HepG2 (cell line): ENCODE data around the gene GJB6. TPM values are rescaled to one million over a fixed set of nuclear protein-coding genes. Genes with fewer than 3 reads are reported as not detected.

ENCODE experiments used
- ATAC-seq: fragments of 200-7000 bp; cut with Tn5 transposase; 3 replicates; pipeline ENCODE4 v1.9.1; 2020; ENCODE audit warnings: mild to moderate bottlenecking, moderate library complexity
- BruUV-seq: library from RNA; stranded (reverse); fragments of 400-500 nt; replicated peaks from 2 replicates; lab custom pipeline; 2021; lab: Mats Ljungman, UMichigan
- CTCF ChIA-PET: fragments of 300-600 bp; formaldehyde crosslinking; extraction: SDS; loops from one replicate; lab custom pipeline; 2021; ENCODE audit warnings: low total read pairs, inconsistent platforms, low intra/inter-chr PET ratio; lab: Yijun Ruan, JAX
- POLR2A ChIA-PET: fragments of 350-600 bp; sonication (Branson Sonifier 250); formaldehyde crosslinking; loops from one replicate; lab custom pipeline; 2020; ENCODE audit warnings: antibody characterized with exemption, inconsistent platforms; lab: Yijun Ruan, JAX
- DNase-seq: peaks from one replicate; pipeline ENCODE4 v3.0.0-alpha.2; 2015; ENCODE audit warnings: low spot score
- FAIRE-seq: peaks from 3 replicates; lab custom pipeline; 2011; peaks lifted over from hg19 to GRCh38; lab: Jason Lieb, UNC
- H2AFZ ChIP-seq: one replicate; pipeline ENCODE4 v1.6.1; 2011; ENCODE audit warnings: low read length, inconsistent platforms
- H3K27ac ChIP-seq: fragments of 300-600 bp; 3 replicates; pipeline ENCODE4 v1.8.0; 2011; ENCODE audit warnings: mixed run types, mild to moderate bottlenecking, mixed read lengths, low read length, inconsistent platforms; ENCODE audit not compliant: insufficient read depth; ENCODE audit errors: extremely low read length
- H3K27me3 ChIP-seq, 2 experiments: fragments of 200-600 bp in 1 of 2; 2 replicates in 1 of 2; 3 replicates in 1 of 2; pipeline versions ENCODE4 v1.6.0 to v1.8.0; 2011; ENCODE audit warnings: low read length in 2 of 2, mild to moderate bottlenecking in 2 of 2, moderate library complexity in 2 of 2, inconsistent platforms in 1 of 2; ENCODE audit not compliant: insufficient read depth in 2 of 2, control insufficient read depth in 1 of 2
- H3K36me3 ChIP-seq, 2 experiments: fragments of 200-600 bp in 1 of 2; replicated peaks in 1 of 2; 2 replicates in 1 of 2; 3 replicates in 1 of 2; pipeline versions ENCODE4 v1.5.1 to v1.8.0; 2011; ENCODE audit warnings: low read length in 2 of 2, inconsistent platforms in 1 of 2; ENCODE audit not compliant: insufficient read depth in 2 of 2, control insufficient read depth in 1 of 2
- H3K4me1 ChIP-seq: 2 replicates; pipeline ENCODE4 v1.5.1; 2012; ENCODE audit warnings: low read length, inconsistent platforms; ENCODE audit not compliant: insufficient read depth
- H3K4me2 ChIP-seq: 2 replicates; pipeline ENCODE4 v1.6.0; 2011; ENCODE audit warnings: low read depth, low read length, inconsistent platforms
- H3K4me3 ChIP-seq, 3 experiments: fragments of 200-600 bp in 1 of 3; sonication (generic), shearing (Covaris generic) in 1 of 3; replicated peaks in 1 of 3; 2 replicates each; pipeline ENCODE4 v1.5.1; 2011 to 2016; ENCODE audit warnings: low read length in 3 of 3, inconsistent platforms in 2 of 3, low read depth in 2 of 3, mild to moderate bottlenecking in 2 of 3, control low read depth in 1 of 3, mixed read lengths in 1 of 3; ENCODE audit not compliant: insufficient read depth in 1 of 3
- H3K79me2 ChIP-seq: one replicate; pipeline ENCODE4 v1.6.1; 2011; ENCODE audit warnings: low read length, inconsistent platforms; ENCODE audit not compliant: insufficient read depth
- H3K9ac ChIP-seq: 2 replicates; pipeline ENCODE4 v1.6.0; 2011; ENCODE audit warnings: mild to moderate bottlenecking, low read depth, low read length, inconsistent platforms; ENCODE audit not compliant: insufficient read depth
- H3K9me3 ChIP-seq: 2 replicates; pipeline ENCODE4 v1.5.1; 2012; ENCODE audit warnings: mild to moderate bottlenecking, low read length
- H4K20me1 ChIP-seq: 2 replicates; pipeline ENCODE4 v1.6.0; 2011; ENCODE audit warnings: inconsistent platforms, mild to moderate bottlenecking, low read length, moderate library complexity; ENCODE audit not compliant: insufficient read depth
- CHD4 ChIP-seq: fragments of 200-600 bp; sonication (generic); IDR thresholded peaks from 2 replicates; pipeline ENCODE4 v1.7.0; 2017; ENCODE audit warnings: mild to moderate bottlenecking, low read length, borderline replicate concordance
- ETS1 ChIP-seq: sonication (generic); formaldehyde crosslinking; IDR thresholded peaks from 2 replicates; pipeline ENCODE4 v1.4.0; 2020; ENCODE audit warnings: missing genetic modification reagents
- GATAD1 ChIP-seq: IDR thresholded peaks from 2 replicates; pipeline ENCODE4 v1.6.1; 2016; ENCODE audit warnings: missing genetic modification reagents, missing compliant biosample characterization
- GPBP1L1 ChIP-seq: sonication (generic); formaldehyde crosslinking; IDR thresholded peaks from 2 replicates; pipeline ENCODE4 v1.5.0; 2020; ENCODE audit warnings: mild to moderate bottlenecking, missing genetic modification reagents
- MAFF ChIP-seq: IDR thresholded peaks from 2 replicates; pipeline ENCODE4 v1.6.1; 2011; ENCODE audit warnings: low read depth, low read length, improper control_type of control experiment
- NFATC3 ChIP-seq: sonication (generic); formaldehyde crosslinking; IDR thresholded peaks from 2 replicates; pipeline ENCODE4 v1.5.1; 2020; ENCODE audit warnings: mild to moderate bottlenecking, missing genetic modification reagents
- NFE2 ChIP-seq: sonication (generic); formaldehyde crosslinking; IDR thresholded peaks from 2 replicates; pipeline ENCODE4 v1.4.0; 2020; ENCODE audit warnings: missing genetic modification reagents
- NPAS2 ChIP-seq: sonication (generic); formaldehyde crosslinking; IDR thresholded peaks from 2 replicates; pipeline ENCODE4 v1.8.0; 2022; ENCODE audit warnings: mild to moderate bottlenecking, missing genetic modification reagents, borderline replicate concordance
- NR2F6 ChIP-seq, 2 experiments: IDR thresholded peaks; 2 replicates each; pipeline ENCODE4 v1.6.1; 2016; ENCODE audit warnings: antibody characterized with exemption in 1 of 2, mild to moderate bottlenecking in 1 of 2
- PAF1 ChIP-seq: IDR thresholded peaks from 2 replicates; pipeline ENCODE4 v1.6.1; 2016; ENCODE audit warnings: missing genetic modification reagents, missing compliant biosample characterization
- TEAD2 ChIP-seq: sonication (generic); formaldehyde crosslinking; IDR thresholded peaks from 2 replicates; pipeline ENCODE4 v1.9.0; 2021; ENCODE audit warnings: missing genetic modification reagents
- TOPORS ChIP-seq: sonication (generic); formaldehyde crosslinking; IDR thresholded peaks from 2 replicates; pipeline ENCODE4 v1.8.0; 2023; ENCODE audit warnings: mild to moderate bottlenecking, missing genetic modification reagents
- UBTF ChIP-seq: sonication (generic); formaldehyde crosslinking; IDR thresholded peaks from 2 replicates; pipeline ENCODE4 v1.4.0; 2020; ENCODE audit warnings: mild to moderate bottlenecking, missing genetic modification reagents
- ZBTB20 ChIP-seq: sonication (generic); formaldehyde crosslinking; IDR thresholded peaks from 2 replicates; pipeline ENCODE4 v1.8.1; 2023; ENCODE audit warnings: missing genetic modification reagents, low read depth, mild to moderate bottlenecking, borderline replicate concordance
- ZBTB34 ChIP-seq: sonication (generic); formaldehyde crosslinking; IDR thresholded peaks from 2 replicates; pipeline ENCODE4 v1.8.0; 2022; ENCODE audit warnings: mild to moderate bottlenecking, missing genetic modification reagents
- ZC3H13 ChIP-seq: sonication (generic); formaldehyde crosslinking; IDR thresholded peaks from 2 replicates; pipeline ENCODE4 v1.8.1; 2023; ENCODE audit warnings: mild to moderate bottlenecking, missing genetic modification reagents, moderate library complexity
- ZNF484 ChIP-seq: sonication (generic); formaldehyde crosslinking; IDR thresholded peaks from 2 replicates; pipeline ENCODE4 v1.5.1; 2020; ENCODE audit warnings: mild to moderate bottlenecking, low read depth, missing genetic modification reagents, borderline replicate concordance
- WGBS: methylation state at CpG from one replicate; pipeline ENCODE4 v1.1.6; 2017; ENCODE audit warnings: low lambda C conversion rate; 5-methylcytosine and 5-hydroxymethylcytosine counted together
- in situ Hi-C: cut with HindIII; loops from 2 replicates; pipeline ENCODE4 v1.10.0; 2017; ENCODE audit warnings: low pct_unique_long_range_greater_than_20kb; ENCODE audit not compliant: extremely low pct_ligation_motif_present
- intact Hi-C: fragments of 100-400 bp; cut with micrococcal nuclease; formaldehyde crosslinking; loops from one replicate; pipeline ENCODE4 v1.10.0; 2022; ENCODE audit not compliant: unreplicated experiment
- polyA plus RNA-seq, 8 experiments: library from polyadenylated mRNA; depleted of rRNA in 3 of 8; stranded (reverse) in 7 of 8; unstranded in 1 of 8; fragments of >200 nt; fragmentation: Illumina TruSeq in 4 of 8; extraction: Trizol in 4 of 8; gene quantifications; 2 replicates each; pipeline versions ENCODE4 v1.2.1 to v1.2.3, GENCODE V29; 2011 to 2016; ENCODE audit warnings: low read depth in 4 of 8, missing spikeins in 1 of 8, mixed read lengths in 1 of 8; ENCODE audit not compliant: insufficient read depth in 1 of 8
- total RNA-seq, 5 experiments: library from RNA; depleted of rRNA; stranded (reverse); fragments of >200 nt; fragmentation: Illumina TruSeq; extraction: Trizol; gene quantifications; 2 replicates each; pipeline ENCODE4 v1.2.3, GENCODE V29; 2016; ENCODE audit warnings: low read depth in 1 of 5

GJB6 gene
- total and polyA plus RNA-seq, 2 of the 13 experiments (the other 11 are each of a cell fraction or from before 2014, with no cell fraction given): not detected

DNA sequence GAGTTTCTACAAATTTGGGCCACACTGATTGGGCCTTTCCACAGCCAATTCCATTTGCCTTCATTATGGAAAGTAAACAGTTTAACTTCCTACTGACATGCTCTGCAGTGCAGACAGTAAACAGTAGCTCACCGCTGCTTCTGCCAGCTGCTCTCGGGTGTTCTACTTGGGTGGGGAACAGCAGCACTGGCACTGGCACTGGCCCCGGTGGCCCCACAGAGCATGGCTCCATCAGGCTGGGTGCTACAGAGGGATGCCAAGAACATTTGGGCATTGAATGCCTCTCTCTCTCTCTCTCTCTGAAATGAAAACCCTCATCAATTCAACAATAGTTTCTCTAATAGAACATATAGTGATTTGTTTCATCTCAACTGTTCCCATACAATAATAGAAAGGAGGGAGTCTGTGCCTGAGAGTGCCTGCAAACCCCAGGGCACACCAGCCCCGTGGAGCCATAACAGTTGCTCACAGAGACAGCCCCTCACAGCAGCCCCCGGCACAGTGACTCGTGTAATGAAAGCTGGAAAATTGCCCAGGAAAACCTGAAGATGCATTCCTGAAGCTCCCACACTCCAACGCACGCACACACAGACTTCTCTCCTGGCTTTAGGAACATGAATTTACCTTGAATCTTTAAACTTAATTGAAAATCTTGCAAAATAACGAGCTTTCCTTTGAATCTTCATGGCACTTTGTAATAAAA lies 38.2 kb upstream of the GJB6 start:
- no peak overlapping the region for H3K4me3 ChIP-seq
- H3K27me3 ChIP-seq: no peaks in the 10 kb centered on the region; a peak in 1 of 5 replicates
- H3K79me2 ChIP-seq: no peaks in the 10 kb centered on the region
- DNase-seq: no peak
- H3K27ac ChIP-seq: no peak overlapping the region
- H3K4me1 ChIP-seq: no peaks in the 10 kb centered on the region
- H3K36me3 ChIP-seq: no peaks in the 10 kb centered on the region
- H3K9ac ChIP-seq: no peak overlapping the region
- in situ Hi-C loops (no loop called here), intact Hi-C loops (no loop called here)
- ChIA-PET CTCF (no interaction called here), POLR2A (no interaction called here)
- no peak for ATAC-seq
- TF ChIP-seq ETS1 (CRISPR knock-in tag): no peak
- TF ChIP-seq TEAD2 (CRISPR knock-in tag): no peak
- TF ChIP-seq ZNF484 (CRISPR knock-in tag): no peak
- TF ChIP-seq NR2F6 (IDR thresholded peaks at IDR 0.05): no peak
- no peak for TF ChIP-seq NR2F6 (CRISPR knock-in tag; IDR thresholded peaks at IDR 0.05)
- TF ChIP-seq MAFF: no peak
- TF ChIP-seq GPBP1L1 (CRISPR knock-in tag): no peak
- no peak for TF ChIP-seq TOPORS
- TF ChIP-seq PAF1 (CRISPR knock-in tag): no peak
- TF ChIP-seq ZBTB34 (CRISPR knock-in tag): no peak
- no peak for TF ChIP-seq CHD4
- TF ChIP-seq ZC3H13: no peak
- no peak for TF ChIP-seq NFATC3
- TF ChIP-seq UBTF (CRISPR knock-in tag): no peak
- no peak for TF ChIP-seq NPAS2 (CRISPR knock-in tag)
- no peak for TF ChIP-seq GATAD1 (CRISPR knock-in tag)
- no peak for TF ChIP-seq NFE2 (CRISPR knock-in tag)
- no peak for TF ChIP-seq ZBTB20
- H2AFZ ChIP-seq: no peak overlapping the region
- no peak for FAIRE-seq
- H3K4me2 ChIP-seq: no peak overlapping the region
- BruUV-seq: no TSS peak
- no peaks in the 10 kb centered on the region for H3K9me3 ChIP-seq
- no peaks in the 10 kb centered on the region for H4K20me1 ChIP-seq
- WGBS: 6% methylated on average over 9 of the region's 9 CpGs
